ENCODE data around the gene TBC1D10B.

Gene TBC1D10B, protein sequence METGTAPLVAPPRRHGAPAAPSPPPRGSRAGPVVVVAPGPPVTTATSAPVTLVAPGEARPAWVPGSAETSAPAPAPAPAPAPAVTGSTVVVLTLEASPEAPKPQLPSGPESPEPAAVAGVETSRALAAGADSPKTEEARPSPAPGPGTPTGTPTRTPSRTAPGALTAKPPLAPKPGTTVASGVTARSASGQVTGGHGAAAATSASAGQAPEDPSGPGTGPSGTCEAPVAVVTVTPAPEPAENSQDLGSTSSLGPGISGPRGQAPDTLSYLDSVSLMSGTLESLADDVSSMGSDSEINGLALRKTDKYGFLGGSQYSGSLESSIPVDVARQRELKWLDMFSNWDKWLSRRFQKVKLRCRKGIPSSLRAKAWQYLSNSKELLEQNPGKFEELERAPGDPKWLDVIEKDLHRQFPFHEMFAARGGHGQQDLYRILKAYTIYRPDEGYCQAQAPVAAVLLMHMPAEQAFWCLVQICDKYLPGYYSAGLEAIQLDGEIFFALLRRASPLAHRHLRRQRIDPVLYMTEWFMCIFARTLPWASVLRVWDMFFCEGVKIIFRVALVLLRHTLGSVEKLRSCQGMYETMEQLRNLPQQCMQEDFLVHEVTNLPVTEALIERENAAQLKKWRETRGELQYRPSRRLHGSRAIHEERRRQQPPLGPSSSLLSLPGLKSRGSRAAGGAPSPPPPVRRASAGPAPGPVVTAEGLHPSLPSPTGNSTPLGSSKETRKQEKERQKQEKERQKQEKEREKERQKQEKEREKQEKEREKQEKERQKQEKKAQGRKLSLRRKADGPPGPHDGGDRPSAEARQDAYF

GRCh38 chr16:30370456-30371247 is at the start of gene TBC1D10B:
TBC1D10B (minus strand) TSS chr16:30370494; CDS start chr16:30370183, 311 bp downstream.
- peak; percentile 100 for DNase-seq

DNA sequence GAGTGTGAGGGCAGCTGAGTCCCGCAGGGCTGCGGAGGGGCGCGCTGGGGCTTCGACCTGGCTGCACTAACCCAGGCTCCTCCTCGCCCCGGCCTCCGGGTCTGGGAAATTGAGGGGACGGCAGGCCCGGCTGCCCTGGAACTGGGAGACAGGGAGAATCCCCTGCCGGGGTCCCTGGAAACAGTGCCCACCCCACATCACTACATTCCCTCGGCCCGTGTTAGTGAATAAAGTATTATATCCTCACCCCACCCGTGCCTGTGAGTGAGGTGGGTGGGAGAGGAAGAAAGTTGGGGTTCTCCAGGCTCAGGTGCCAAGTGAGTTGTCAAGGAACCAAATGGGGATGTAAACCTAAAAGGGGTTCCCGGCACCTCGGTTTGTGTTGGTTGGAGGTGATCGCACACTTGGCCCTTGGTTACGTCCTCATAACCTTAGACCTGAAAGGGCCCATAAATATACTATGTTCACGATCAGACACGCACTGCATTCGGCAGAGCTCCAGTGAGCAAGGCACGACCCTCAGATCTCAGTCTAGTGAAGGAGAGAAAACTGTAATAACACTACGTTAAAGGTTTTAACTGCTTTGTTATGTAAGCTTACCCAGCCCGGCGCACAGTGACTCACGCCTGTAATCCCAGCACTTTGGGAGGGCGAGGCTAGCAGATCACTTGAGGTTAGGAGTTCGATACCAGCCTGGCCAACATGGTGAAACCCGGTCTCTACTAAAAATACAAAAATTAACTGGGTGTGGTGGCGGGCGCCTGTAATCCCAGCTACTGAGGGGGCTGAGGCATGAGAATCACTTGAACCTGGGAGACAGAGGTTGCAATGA is 48.3 kb upstream of the TBC1D10B start:
- DNase-seq: no peak

- DNase-seq: peak; percentile 68
These were observed 47.4 kb upstream of the TBC1D10B start for GRCh38 chr16:30417529-30418349.

DNA sequence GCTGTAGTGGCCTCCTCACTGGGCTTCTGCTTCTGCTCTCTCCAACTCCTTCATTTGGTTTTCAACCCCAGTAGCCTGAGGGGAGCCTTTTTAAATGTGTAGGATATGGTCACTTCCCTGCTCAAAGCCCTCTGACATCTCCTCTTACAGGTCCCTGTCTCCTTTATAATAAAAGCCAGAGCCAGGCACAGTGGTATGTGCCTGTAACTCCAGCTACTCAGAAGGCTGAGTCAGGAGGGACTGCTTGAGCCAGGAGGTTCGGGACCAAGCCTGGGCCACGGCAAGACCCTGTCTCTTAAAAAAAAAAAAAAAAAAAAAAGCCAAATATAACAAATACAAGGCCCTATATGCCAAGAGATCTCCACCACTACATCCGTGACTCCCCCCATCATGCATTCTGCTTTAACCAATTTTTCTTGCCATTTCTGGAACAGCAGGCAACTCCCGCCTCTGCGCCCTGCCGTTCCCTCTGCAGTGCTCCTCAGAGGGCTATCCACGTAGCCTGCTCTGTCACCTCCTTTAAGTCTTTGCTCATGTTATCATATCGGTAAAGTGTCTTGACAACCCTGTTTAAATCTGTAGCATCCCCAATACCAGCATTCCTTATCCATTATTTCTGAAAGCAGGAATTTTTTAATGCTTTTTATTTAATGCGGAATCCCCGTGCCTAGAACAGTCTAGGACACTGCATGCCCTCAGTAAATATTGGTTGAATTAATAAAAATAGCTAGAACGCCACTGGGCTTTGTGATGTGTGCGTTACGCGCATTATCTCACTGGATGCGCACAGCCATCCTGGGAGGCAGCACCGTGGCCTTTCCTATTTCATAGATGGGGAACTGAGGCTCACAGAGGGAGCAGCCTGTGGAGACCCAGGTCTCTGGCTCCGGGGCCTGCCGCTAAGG is 46.6 kb upstream of the TBC1D10B start:
- no peak for DNase-seq

- DNase-seq: no peak
These were observed 45.8 kb upstream of the TBC1D10B start for GRCh38 chr16:30416047-30416603.

DNA sequence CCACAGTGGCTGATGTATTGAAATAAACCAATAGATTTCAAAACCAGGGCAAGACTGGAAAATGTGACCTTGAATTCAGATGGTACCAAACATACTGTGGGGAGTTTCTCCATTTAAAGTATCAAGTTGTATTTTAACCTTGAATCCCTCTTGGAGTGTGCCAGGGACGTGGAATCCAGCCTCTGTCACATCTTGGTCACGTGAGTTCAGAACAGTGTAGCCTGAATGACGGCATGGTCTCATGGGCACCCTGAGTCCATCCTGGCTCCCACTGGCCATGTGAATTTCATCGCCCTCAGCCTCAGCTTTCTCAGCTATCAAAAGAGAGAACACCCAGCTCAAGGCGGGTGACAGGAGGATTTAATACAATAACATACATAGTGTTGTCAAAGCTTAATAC is 43.9 kb upstream of the TBC1D10B start:
- DNase-seq: no peak

DNA sequence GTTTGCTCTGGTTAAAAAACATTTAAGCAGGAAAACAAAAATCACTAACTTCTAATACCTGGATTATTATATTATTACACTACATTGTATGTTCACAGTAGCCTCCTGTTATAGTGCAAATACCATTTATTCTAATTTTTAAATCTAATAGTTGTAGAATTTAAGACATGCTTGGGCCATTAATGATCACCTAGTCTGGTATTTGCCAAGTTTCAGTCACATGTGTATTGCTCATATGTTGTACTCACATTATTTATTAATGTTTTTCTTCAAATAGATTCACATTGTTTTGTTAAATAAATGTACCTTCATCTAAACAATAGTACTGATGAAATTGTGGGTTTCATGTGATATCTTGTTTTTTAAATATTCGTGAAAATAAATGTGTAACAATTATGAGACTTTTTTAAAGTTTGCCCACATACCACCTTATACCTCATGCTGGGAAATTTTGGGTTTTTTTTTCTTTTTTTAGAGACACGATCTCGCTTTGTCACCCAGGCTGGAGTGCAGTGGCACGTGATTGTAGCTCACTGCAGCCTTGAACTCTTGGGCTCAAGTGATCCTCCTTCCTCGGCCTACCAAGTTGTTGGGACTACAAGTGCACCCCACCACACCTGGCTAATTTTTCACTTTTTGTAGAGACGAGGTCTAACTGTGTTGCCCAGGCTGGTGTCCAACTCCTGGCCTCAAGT is 43.0 kb upstream of the TBC1D10B start:
- DNase-seq: no peak

DNA sequence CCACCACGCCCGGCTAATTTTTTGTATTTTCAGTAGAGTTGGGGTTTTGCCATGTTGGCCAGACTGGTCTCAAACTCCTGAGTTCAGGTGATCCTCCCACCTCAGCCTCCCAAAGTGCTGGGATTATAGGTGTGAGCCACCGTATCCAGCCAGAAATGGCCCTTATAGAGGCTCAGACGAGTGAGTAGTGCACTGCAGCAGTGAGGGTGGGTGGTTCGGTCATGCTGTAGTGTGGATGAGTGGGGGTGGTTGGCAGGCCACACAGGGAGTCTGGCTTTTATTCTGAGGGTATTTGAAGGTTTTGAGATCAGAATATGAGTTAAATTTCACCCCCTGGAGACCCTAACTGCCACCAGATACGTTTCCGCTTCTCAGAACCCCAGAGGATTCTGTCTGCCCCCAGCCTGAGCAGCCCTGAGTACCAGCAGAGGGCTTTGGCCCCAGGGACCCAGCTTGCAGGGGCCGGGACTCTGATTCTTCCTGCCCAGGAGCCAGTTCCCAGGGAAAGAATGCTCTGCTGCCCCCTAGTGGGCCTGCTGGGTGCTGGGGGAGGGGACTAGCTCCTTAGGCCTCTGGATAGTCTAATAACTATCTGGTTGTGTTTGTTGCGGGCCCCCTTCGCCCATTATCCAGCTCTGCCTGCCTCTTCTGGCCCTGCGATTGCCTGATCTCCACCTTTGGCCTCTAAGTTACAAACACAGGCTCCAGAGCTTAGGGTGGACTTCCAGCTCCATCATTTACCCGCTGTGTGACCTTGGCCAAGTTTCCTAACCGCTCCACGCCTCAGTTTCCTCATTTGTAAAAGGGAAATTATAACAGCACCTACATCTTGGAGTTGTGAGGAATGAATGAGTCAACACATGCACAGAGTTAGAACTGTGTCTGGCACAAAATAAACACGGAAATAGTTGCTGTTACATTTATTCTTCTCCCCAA is 39.1 kb upstream of the TBC1D10B start:
- peak; percentile 60 for DNase-seq

GRCh38 chr16:30407804-30408534 is 37.7 kb upstream of the TBC1D10B start:
- no peak for DNase-seq

DNA sequence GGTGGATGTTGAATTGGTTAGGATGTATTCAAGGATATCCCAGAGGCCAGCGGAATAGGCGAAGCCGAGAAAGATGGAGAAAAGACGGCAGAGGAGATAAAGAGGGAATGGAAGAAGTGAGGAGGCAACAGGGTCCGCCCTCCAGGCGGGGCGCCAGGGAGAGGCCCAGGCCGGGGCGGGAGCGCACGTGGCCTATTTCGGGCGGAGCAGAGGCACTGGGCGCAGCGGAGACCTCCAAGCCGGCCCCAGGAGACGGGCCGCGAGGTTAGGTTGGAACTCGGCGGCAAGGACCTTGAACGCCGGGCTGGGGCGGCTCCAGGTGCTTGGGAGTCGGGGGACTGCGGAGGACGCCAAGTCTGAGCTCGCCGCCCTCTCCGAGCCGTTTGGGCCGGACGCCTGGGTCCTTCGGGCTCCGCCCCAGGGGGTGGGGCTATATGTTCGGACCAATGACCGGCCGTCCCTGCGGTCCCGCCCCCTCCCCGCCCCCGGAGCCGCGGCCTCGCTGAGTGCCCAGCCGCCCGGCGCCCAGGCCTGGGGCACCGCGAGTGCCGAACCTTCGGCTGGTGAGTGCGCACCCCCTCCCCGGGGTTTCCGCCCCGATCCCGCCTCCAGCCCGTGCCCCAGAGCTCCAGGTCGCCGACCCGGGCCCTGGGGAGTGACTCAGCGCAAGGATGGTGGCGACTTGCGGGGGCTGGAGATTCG is 37.0 kb upstream of the TBC1D10B start, which contains the start of gene ZNF771:
ZNF771 (plus strand) TSS at position 505 of the 702 bp plus-strand sequence. CDS start 448 bp downstream, outside the sequence.
- peak; percentile 71 for DNase-seq

- no peak for DNase-seq
These were observed 36.5 kb upstream of the TBC1D10B start for GRCh38 chr16:30406795-30407101.

GRCh38 chr16:30401768-30402425 is 31.6 kb upstream of the TBC1D10B start:
- no peak for DNase-seq

DNA sequence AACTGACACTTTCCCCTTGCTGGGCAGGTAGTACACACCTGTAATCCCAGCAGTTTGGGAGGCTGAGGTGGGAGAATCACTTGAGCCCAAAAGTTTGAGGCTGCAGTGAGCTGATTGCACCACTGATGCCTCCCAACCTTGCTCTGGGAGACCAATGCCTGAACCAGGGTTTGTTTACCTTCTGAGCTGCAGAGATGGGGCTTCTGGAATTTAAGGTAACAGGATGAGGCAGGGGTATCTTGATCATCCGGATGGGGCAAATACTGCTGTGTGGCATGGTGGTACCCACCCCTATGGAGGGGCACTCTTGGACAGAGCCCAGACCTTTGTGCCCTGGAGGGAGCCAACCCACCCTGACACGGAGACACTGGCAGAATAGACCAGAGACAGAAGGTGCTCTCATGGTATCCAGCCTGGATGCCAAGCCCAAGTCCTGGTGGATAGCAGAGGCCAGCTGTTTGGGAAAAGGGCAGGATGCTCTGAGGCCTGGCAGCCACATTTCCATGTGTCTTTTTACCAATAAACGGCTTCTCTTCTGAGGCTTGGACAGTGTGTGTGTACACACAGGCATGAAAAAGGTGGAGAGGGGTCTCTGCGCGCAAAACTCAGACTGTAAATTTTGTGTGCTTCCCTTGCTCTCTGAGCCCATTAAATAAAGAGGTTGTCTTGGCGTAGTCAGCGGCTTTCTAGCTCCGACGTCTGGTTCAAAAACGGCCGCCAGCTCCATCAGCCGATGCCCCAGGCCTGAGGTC is 29.3 kb upstream of the TBC1D10B start:
- DNase-seq: no peak

- no peak for DNase-seq
These were observed 28.6 kb upstream of the TBC1D10B start for GRCh38 chr16:30398661-30399434.
